HG03066 (cell line): ENCODE measurements around the gene LIPG.

Experiments
- ATAC-seq: cut with Tn5 transposase; IDR thresholded peaks from one replicate; pipeline ENCODE4 v1.9.1; 2021; ENCODE audit warnings: low read depth; ENCODE audit not compliant: unreplicated experiment

LIPG gene

GRCh38 chr18:49630246-49630699 lies 68.4 kb downstream of the LIPG start:
- ATAC-seq: no peak

DNA sequence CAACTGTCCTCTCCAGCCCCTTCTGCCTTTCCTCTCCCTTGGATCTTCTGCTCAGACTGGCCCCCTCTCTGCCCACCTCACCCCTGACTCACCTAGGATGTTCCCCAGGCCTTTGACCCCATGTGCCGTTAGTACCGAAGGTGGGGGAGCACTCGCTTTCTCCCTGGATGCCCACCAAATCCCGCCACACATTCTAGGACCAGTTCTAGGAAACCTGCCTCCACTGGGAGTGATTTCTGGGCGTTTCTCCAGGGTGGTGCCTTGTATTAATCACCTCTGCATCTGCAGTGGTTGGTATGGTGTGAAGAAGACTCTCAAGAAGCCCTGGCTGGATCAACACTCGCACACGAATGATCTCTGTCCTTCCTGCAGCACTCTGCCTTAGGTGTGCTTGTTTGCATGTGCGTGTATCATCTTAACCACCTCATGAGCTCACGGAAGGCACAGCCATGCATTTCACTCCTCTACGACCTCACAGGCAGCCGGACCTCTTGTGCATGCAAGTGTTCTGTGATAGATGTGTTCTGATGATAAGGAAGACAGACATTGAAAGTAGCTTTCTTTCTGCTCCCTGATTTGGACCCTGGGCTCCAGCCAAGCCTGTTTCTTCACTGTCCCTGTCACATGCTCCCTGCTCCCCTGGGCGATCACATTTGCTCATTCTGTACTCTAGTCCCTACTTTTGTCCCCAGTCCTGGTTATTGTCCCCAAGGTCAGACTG lies 69.4 kb downstream of the LIPG start:
- no peak for ATAC-seq

DNA sequence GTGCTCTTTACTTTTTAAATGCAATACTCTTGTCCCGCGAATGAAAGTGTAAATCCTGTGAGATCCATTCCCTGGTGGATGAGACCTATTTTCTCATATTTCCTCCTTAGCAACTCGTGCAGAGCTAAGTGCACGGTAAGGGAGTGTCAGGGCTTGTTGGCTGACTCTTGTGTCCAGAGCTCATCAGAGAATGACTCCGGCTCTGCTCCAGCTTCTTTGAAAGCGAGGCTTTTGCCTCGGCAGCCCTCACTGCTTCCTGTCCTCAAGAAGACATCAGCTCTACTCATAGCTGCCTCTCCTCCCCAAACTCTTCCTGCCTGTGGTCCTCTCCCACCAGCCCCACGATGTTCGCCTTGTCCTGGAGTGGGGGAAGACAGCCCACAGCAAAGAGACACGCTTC lies 70.7 kb downstream of the LIPG start:
- ATAC-seq: no peak

GRCh38 chr18:49638209-49638785 lies 76.4 kb downstream of the LIPG start:
- ATAC-seq: no peak

DNA sequence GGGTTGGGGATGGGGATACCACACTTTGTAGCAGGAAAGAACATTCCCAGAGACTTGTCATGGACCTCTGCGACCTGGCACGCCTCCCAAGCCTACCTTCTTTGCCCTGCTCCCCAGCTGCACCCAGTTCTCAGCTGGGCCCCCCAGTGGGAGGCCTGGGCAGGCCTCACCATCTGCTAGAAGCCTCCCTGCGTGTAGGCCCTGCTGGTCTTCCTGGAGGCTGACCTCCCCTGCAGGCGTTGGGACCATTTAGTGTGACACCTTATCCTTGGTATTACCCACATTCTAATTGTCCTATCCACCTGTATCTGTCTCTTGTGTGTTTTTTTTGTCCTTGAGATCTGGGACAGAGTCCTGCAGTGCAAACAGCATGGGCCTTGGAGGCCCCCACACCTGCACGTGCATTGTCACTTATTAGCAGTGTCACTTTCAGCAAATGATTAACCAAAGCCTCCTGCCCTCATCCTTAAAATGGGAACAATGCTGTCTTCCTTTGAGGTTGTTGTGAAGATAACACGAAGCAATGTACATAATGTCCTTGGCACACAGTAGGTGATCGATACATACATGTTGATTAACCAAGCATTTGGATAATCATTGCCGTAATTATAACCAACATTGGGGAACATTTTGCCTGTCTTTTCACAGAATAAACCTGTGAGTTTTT lies 77.2 kb downstream of the LIPG start:
- ATAC-seq: no peak

GRCh38 chr18:49639643-49640391 lies 78.0 kb downstream of the LIPG start:
- no peak for ATAC-seq

DNA sequence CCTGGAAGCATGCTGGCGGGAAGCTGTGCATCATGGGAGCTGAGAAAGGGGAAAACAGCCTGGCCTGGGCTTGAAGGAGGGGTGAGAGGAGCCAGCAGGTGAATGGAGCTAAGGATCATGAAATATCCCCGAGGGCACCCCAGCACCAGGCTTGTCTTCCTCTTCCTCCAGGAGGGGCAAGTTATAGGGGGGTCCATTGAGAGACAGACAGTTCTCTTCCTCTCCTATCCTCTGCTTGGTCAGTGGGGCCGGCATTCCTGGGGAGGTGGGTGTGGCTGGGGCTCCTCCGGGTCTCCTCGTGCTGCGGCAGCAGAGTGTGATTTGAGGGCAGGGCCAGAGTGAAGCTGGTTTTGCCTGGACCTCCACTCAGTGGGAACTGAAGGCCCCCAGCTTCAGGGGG lies 78.9 kb downstream of the LIPG start:
- ATAC-seq: no peak

DNA sequence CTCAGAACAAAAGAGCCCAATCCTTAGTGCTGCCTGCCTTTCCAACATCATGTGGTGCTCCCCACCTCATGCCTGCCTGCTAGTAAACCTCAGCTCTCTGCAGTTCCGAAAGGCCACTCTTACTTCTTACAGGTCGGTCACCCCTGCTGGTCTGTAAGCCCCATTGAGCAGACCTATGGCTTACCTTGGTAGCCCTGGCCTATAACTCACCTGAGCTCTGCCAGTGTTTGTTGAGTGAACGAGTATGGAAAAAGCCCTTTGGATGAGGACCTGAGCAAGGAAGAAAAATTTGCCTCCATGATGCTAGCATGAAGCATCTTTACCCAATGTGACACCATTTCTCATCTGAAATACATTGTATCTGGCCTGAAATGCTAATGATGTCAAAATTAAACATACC lies 83.3 kb downstream of the LIPG start:
- no peak for ATAC-seq

DNA sequence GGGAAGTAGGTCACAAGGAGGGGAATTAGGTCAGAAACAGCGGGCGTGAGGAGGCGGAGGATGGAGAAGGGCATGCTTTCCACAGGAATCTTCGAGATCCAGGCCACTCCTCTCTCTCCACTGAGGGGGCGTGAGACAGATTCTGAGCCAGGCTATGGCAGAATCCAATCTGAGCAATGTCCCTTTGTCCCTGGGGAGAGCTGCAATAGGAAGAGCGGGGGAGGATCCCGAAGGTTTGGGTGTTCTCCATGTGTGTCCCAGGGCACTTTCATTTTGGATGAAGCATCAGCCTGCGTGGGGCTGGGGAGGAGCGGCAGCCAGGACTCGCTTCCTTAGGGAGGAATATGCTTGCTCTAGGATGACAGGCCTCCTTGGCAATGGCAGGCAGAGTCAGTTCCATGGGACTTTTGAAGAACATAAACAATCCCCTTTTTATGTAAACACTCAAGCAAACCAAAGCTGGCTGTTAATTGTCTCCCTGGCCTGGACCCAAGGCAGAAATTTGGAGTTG lies 84.0 kb downstream of the LIPG start:
- no peak for ATAC-seq

- ATAC-seq: no peak
Measured at GRCh38 chr18:49646873-49647272, 85.0 kb downstream of the LIPG start.

DNA sequence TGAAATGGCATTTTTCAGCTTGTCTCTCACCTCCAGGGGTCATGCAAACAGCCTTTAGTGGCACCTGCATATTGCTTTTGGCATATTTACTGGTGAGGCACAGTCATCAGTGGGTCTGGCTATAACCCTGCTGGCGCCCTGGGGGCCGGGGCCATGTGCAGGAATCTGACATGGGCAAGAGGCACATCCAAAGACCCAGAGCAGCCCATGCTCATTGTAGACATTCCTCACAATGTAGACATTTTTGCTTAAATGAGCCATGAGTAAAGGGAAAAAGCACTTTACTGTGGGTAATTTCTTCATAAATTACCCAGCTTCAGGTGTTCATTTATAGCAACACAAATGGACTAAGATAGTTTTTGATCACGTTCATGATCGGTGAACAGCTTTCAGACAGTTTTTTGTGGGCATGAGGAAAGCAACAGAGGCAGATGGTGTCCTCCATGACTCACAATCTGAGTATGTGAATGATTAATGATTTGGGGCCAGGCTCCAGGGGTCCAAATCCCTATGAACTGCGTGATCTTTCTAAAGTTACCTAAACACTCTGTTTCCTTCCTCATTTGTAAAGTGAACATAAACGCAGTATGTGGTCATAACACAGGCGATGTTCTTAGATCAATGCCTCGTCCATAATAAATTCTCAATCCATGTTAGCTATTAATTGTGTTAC lies 85.8 kb downstream of the LIPG start:
- ATAC-seq: no peak

DNA sequence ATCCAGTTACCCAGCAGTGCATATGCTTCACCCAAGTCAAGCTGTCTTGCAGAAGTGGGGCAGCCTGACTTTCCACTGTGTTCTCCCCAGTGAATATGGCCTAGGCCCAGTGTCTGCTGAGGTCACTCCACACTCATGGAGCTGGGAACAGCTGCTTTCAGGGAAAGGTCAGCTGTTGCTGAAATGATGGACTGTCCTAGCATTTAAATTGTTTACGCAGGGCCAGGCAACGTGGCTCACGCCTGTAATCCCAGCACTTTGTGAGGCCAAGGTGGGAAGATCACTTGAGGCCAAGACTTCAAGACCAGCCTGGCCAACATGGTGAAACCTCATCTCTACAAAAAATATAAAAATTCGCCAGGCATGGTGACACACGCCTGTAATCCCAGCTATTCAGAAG lies 86.5 kb downstream of the LIPG start:
- no peak for ATAC-seq
